K562 (cell line): Measurements from ENCODE around the gene RPS19BP1. TPM values are rescaled to one million over a fixed set of nuclear protein-coding genes. Genes with fewer than 3 reads are reported as not detected.

ENCODE experiments used
- ARID3B ChIP-seq: fragments of 250-450 bp; sonication (Bioruptor Pico); IDR thresholded peaks from 2 replicates; pipeline ENCODE4 v1.4.0; 2020; ENCODE audit warnings: borderline replicate concordance
- BCLAF1 ChIP-seq, 2 experiments: fragments of 450-650 bp in 1 of 2; IDR thresholded peaks; 2 replicates each; pipeline ENCODE4 v1.6.1; 2011 to 2017; ENCODE audit warnings: low read depth in 2 of 2, antibody characterized with exemption in 1 of 2, borderline replicate concordance in 1 of 2, low read length in 1 of 2, mild to moderate bottlenecking in 1 of 2, mixed read lengths in 1 of 2; ENCODE audit not compliant: control insufficient read depth in 1 of 2
- CHD4 ChIP-seq: fragments of 200-600 bp; sonication (generic); IDR thresholded peaks from 3 replicates; pipeline ENCODE4 v1.6.1; 2012; ENCODE audit warnings: low read depth, mild to moderate bottlenecking, mixed read lengths, low read length, inconsistent platforms; ENCODE audit not compliant: insufficient read depth, insufficient replicate concordance, poor library complexity, severe bottlenecking
- HNRNPL ChIP-seq: fragments of 200-400 bp; formaldehyde crosslinking; IDR thresholded peaks from 2 replicates; pipeline ENCODE4 v1.6.1; 2017; ENCODE audit warnings: low read depth, mild to moderate bottlenecking, low read length
- IRF2 ChIP-seq: sonication (generic); formaldehyde crosslinking; IDR thresholded peaks from 2 replicates; pipeline ENCODE4 v1.8.1; 2022; ENCODE audit warnings: mild to moderate bottlenecking, missing genetic modification reagents
- KLF1 ChIP-seq: fragments of 450-650 bp; IDR thresholded peaks from 2 replicates; pipeline ENCODE4 v1.6.1; 2016; ENCODE audit warnings: missing genetic modification characterization, missing compliant biosample characterization
- LEF1 ChIP-seq: fragments of 450-650 bp; IDR thresholded peaks from 2 replicates; pipeline ENCODE4 v1.6.1; 2016; ENCODE audit warnings: mild to moderate bottlenecking
- MCM2 ChIP-seq: fragments of 450-650 bp; IDR thresholded peaks from 2 replicates; pipeline ENCODE4 v1.6.1; 2017; ENCODE audit warnings: low read depth, mild to moderate bottlenecking
- MCM3 ChIP-seq: fragments of 450-650 bp; IDR thresholded peaks from 2 replicates; pipeline ENCODE4 v1.6.1; 2016
- NCOA2 ChIP-seq, 2 experiments: fragments of 450-650 bp; IDR thresholded peaks; 2 replicates each; pipeline ENCODE4 v1.6.1; 2018; ENCODE audit warnings: mild to moderate bottlenecking in 2 of 2, moderate library complexity in 1 of 2; ENCODE audit not compliant: partially characterized antibody in 2 of 2
- NFIX ChIP-seq: fragments of 250-450 bp; sonication (Bioruptor Pico); IDR thresholded peaks from 2 replicates; pipeline ENCODE4 v1.4.0; 2020; ENCODE audit warnings: low read depth, mild to moderate bottlenecking, moderate library complexity
- POLR2AphosphoS2 ChIP-seq: IDR thresholded peaks from 2 replicates; pipeline ENCODE4 v1.6.1; 2012; ENCODE audit warnings: low read length, improper control_type of control experiment
- SP2 ChIP-seq: IDR thresholded peaks from 2 replicates; pipeline ENCODE4 v1.6.1; 2011; ENCODE audit warnings: mild to moderate bottlenecking, low read depth, low read length, moderate library complexity; ENCODE audit not compliant: poor library complexity, severe bottlenecking; ENCODE audit errors: extremely low read depth
- SRSF9 ChIP-seq: fragments of 200-400 bp; formaldehyde crosslinking; IDR thresholded peaks from 2 replicates; pipeline ENCODE4 v1.6.1; 2017; ENCODE audit warnings: low read depth, low read length, borderline replicate concordance
- ZFPM2 ChIP-seq: fragments of 250-450 bp; sonication (Bioruptor Pico); IDR thresholded peaks from 2 replicates; pipeline ENCODE4 v1.5.1; 2022; ENCODE audit warnings: mild to moderate bottlenecking
- polyA plus RNA-seq, 8 experiments: library from polyadenylated mRNA; depleted of rRNA in 4 of 8; stranded (reverse) in 5 of 8; unstranded in 3 of 8; fragments of >200 nt; fragmentation: Nextera tagmentation in 2 of 8; fragmentation: Illumina TruSeq in 1 of 8; extraction: Ambion mirVana in 2 of 8; extraction: Trizol in 1 of 8; gene quantifications; 2 replicates each; pipeline versions ENCODE4 v1.2.1 to v1.2.3, GENCODE V29; 2011 to 2014; ENCODE audit warnings: inconsistent platforms in 1 of 8, missing spikeins in 1 of 8
- total RNA-seq, 7 experiments: library from RNA; depleted of rRNA in 6 of 7; stranded (reverse); fragments of >200 nt in 6 of 7; fragmentation: Illumina TruSeq in 2 of 7; extraction: Trizol in 2 of 7; gene quantifications; 2 replicates each; pipeline versions ENCODE4 v1.2.1 to v1.2.3, GENCODE V29; 2011 to 2021; ENCODE audit warnings: low replicate concordance in 1 of 7
- TF ChIP-seq, protein P1 (sequence below): sonication (generic); formaldehyde crosslinking; IDR thresholded peaks from 2 replicates; pipeline ENCODE4 v1.8.0; 2022; ENCODE audit warnings: mild to moderate bottlenecking, missing genetic modification reagents
- TF ChIP-seq, protein P2 (sequence below): fragments of 250-450 bp; sonication (Bioruptor Pico); IDR thresholded peaks from 2 replicates; pipeline ENCODE4 v1.8.0; 2022; ENCODE audit warnings: inconsistent platforms, mild to moderate bottlenecking, moderate library complexity, borderline replicate concordance
- TF ChIP-seq, protein P3 (sequence below): sonication (generic); formaldehyde crosslinking; IDR thresholded peaks from 2 replicates; pipeline ENCODE4 v1.8.0; 2022; ENCODE audit warnings: mild to moderate bottlenecking, missing genetic modification reagents

The RPS19BP1 gene
- total and polyA plus RNA-seq, 9 of the 15 experiments (the other 6 are each of a cell fraction or from before 2014, with no cell fraction given): 3.0 to 223 (median 84.3) TPM

- 0 out of 2 replicates have a peak, but pooled peaks have one; percentile 45 for TF ChIP-seq ARID3B
- TF ChIP-seq BCLAF1 (IDR thresholded peaks at IDR 0.05; ENCODE audit: borderline replicate concordance in 1 of 2, control insufficient read depth in 1 of 2, low read depth in 2 of 2, low read length in 1 of 2): no peak
- no peak for TF ChIP-seq KLF1 (tag)
- TF ChIP-seq LEF1: no peak
- TF ChIP-seq ZFPM2 (CRISPR knock-in tag): no peak
- no peak for TF ChIP-seq IRF2 (CRISPR knock-in tag)
- no peak for TF ChIP-seq CHD4
- no peak for TF ChIP-seq NFIX (CRISPR knock-in tag)
- no peak for TF ChIP-seq MCM3
- TF ChIP-seq NCOA2 (IDR thresholded peaks at IDR 0.05; ENCODE audit: partially characterized antibody in 2 of 2): no peak
- TF ChIP-seq, protein P1, sequence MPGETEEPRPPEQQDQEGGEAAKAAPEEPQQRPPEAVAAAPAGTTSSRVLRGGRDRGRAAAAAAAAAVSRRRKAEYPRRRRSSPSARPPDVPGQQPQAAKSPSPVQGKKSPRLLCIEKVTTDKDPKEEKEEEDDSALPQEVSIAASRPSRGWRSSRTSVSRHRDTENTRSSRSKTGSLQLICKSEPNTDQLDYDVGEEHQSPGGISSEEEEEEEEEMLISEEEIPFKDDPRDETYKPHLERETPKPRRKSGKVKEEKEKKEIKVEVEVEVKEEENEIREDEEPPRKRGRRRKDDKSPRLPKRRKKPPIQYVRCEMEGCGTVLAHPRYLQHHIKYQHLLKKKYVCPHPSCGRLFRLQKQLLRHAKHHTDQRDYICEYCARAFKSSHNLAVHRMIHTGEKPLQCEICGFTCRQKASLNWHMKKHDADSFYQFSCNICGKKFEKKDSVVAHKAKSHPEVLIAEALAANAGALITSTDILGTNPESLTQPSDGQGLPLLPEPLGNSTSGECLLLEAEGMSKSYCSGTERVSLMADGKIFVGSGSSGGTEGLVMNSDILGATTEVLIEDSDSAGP (CRISPR knock-in tag): peak; percentile 61; the same call in 1 of the 2 replicates
- TF ChIP-seq, protein P2, sequence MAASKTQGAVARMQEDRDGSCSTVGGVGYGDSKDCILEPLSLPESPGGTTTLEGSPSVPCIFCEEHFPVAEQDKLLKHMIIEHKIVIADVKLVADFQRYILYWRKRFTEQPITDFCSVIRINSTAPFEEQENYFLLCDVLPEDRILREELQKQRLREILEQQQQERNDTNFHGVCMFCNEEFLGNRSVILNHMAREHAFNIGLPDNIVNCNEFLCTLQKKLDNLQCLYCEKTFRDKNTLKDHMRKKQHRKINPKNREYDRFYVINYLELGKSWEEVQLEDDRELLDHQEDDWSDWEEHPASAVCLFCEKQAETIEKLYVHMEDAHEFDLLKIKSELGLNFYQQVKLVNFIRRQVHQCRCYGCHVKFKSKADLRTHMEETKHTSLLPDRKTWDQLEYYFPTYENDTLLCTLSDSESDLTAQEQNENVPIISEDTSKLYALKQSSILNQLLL: no peak
- TF ChIP-seq POLR2AphosphoS2: no peak
- TF ChIP-seq MCM2: no peak
- TF ChIP-seq, protein P3, sequence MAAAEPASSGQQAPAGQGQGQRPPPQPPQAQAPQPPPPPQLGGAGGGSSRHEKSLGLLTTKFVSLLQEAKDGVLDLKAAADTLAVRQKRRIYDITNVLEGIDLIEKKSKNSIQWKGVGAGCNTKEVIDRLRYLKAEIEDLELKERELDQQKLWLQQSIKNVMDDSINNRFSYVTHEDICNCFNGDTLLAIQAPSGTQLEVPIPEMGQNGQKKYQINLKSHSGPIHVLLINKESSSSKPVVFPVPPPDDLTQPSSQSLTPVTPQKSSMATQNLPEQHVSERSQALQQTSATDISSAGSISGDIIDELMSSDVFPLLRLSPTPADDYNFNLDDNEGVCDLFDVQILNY (CRISPR knock-in tag): no peak
- no peak for TF ChIP-seq HNRNPL
- no peak for TF ChIP-seq SRSF9
- TF ChIP-seq SP2: no peak
Observed at GRCh38 chr22:39528681-39529486, 3.7 kb downstream of the RPS19BP1 start (continued).
